ENCODE measurements around the gene LYRM1. TPM values are rescaled to one million over a fixed set of nuclear protein-coding genes. Genes with fewer than 3 reads are reported as not detected.

LYRM1 gene
- total RNA-seq, 2 experiments from 2014 or later, result 13.3 to 14.0 TPM

- CTCF ChIA-PET, result interaction anchor here (2.9 kb wide), 1 partner anchor 25 kb away, joined by 11 read pairs; no protein-coding TSS in a partner anchor
- Mint-ChIP-seq H3K27me3 (no peaks in the 10 kb centered on the region), H3K27ac (peak overlapping the region; percentile 95), H3K9me3 (no peaks in the 10 kb centered on the region), H3K4me1 (ENCODE audit: low read depth) (peaks cover 76% of the 10 kb centered on the region), H3K4me3 (peak overlapping the region; percentile 96), H3K36me3 (ENCODE audit: low read depth) (peaks cover 31% of the 10 kb centered on the region)
- DNase-seq, result peak in 5 of 14 experiments; percentile 4 to 55 (median 30)
- TF ChIP-seq CTCF (IDR thresholded peaks at IDR 0.05), result no peak
- H3K27me3 ChIP-seq (ENCODE audit: control insufficient read depth in 1 of 2, insufficient read depth in 2 of 2, low read length in 2 of 2), result no peaks in the 10 kb centered on the region
- peak overlapping the region; percentile 84 for H3K4me3 ChIP-seq (ENCODE audit: low read length)
- H3K9me3 ChIP-seq (ENCODE audit: control insufficient read depth in 1 of 2, insufficient read depth in 1 of 2, low read length in 2 of 2), result no peaks in the 10 kb centered on the region
- intact Hi-C loops (cut with DNase I, micrococcal nuclease), result loop anchor here (2.0 to 10.0 kb wide), 6 partner anchors 25 to 1835 kb away; partner anchors contain the start of genes LDAF1 (in 2 of the 2), CCP110 (in 1 of the 2), COQ7 (in 1 of the 2) and ERI2 (in 1 of the 2)
- H3K27ac ChIP-seq (ENCODE audit: low read depth in 1 of 2, low read length in 2 of 2), result peak overlapping the region; percentile 85 to 95
- H3K36me3 ChIP-seq (ENCODE audit: insufficient read depth, low read length), result peaks cover 8% of the 10 kb centered on the region
- POLR2A ChIA-PET, result interaction anchor here (1.0 to 3.0 kb wide), 7 partner anchors 13 to 1292 kb away, joined by 3 to 34 read pairs (median 5); partner anchors contain the start of gene LDAF1
- ATAC-seq (ENCODE audit: poor library complexity), result peak; percentile 23
- H3K4me1 ChIP-seq (ENCODE audit: insufficient read depth, low read length), result peaks cover 43% of the 10 kb centered on the region
Measured at GRCh38 chr16:20899477-20900298, 883 bp upstream of the LYRM1 start.

- TF ChIP-seq CTCF (IDR thresholded peaks at IDR 0.05), result no peak
- H3K4me3 ChIP-seq (ENCODE audit: low read length), result peak overlapping the region; percentile 84
- H3K27ac Mint-ChIP-seq, result peak overlapping the region; percentile 95
- ChIA-PET POLR2A (interaction anchor here (1.0 to 3.0 kb wide), 5 partner anchors 27 to 1291 kb away, joined by 3 to 34 read pairs (median 5); partner anchors contain the start of genes ERI2 and REXO5), CTCF (no interaction called here)
- intact Hi-C loops (cut with DNase I, micrococcal nuclease), result loop anchor here (2.0 to 10.0 kb wide), 6 partner anchors 26 to 1836 kb away; partner anchors contain the start of genes LDAF1 (in 2 of the 2), CCP110 (in 1 of the 2), COQ7 (in 1 of the 2) and ERI2 (in 1 of the 2)
- peaks cover 88% of the 10 kb centered on the region for H3K4me1 Mint-ChIP-seq (ENCODE audit: low read depth)
- H3K9me3 ChIP-seq (ENCODE audit: control insufficient read depth in 1 of 2, insufficient read depth in 1 of 2, low read length in 2 of 2), result no peaks in the 10 kb centered on the region
- peak overlapping the region; percentile 96 for H3K4me3 Mint-ChIP-seq
- H3K27me3 Mint-ChIP-seq, result no peaks in the 10 kb centered on the region
- no peaks in the 10 kb centered on the region for H3K27me3 ChIP-seq (ENCODE audit: control insufficient read depth in 1 of 2, insufficient read depth in 2 of 2, low read length in 2 of 2)
- H3K27ac ChIP-seq (ENCODE audit: low read depth in 1 of 2, low read length in 2 of 2), result peak overlapping the region; percentile 85 to 95
- peaks cover 32% of the 10 kb centered on the region for H3K36me3 Mint-ChIP-seq (ENCODE audit: low read depth)
- DNase-seq, result peak in 1 of 14 experiments; percentile 11
- H3K4me1 ChIP-seq (ENCODE audit: insufficient read depth, low read length), result peaks cover 46% of the 10 kb centered on the region
- no peak for ATAC-seq (ENCODE audit: poor library complexity)
- H3K36me3 ChIP-seq (ENCODE audit: insufficient read depth, low read length), result no peaks in the 10 kb centered on the region
- no peaks in the 10 kb centered on the region for H3K9me3 Mint-ChIP-seq
Measured at GRCh38 chr16:20901068-20901435, 481 bp downstream of the LYRM1 start.

- intact Hi-C loops (cut with DNase I, micrococcal nuclease), result loop anchor here (2.0 to 10.0 kb wide), 6 partner anchors 27 to 1837 kb away; partner anchors contain the start of genes LDAF1 (in 2 of the 2), CCP110 (in 1 of the 2), COQ7 (in 1 of the 2) and ERI2 (in 1 of the 2)
- POLR2A ChIA-PET, result interaction anchor here (1.4 to 3.0 kb wide), 2 partner anchors 27 to 49 kb away, joined by 4 to 34 read pairs; no protein-coding TSS in a partner anchor
- Mint-ChIP-seq H3K27me3 (no peaks in the 10 kb centered on the region), H3K9me3 (no peaks in the 10 kb centered on the region), H3K4me3 (peak overlapping the region; percentile 96), H3K36me3 (ENCODE audit: low read depth) (peaks cover 30% of the 10 kb centered on the region), H3K4me1 (ENCODE audit: low read depth) (peaks cover 89% of the 10 kb centered on the region), H3K27ac (peak overlapping the region; percentile 95)
- Histone ChIP-seq H3K27ac (ENCODE audit: low read depth in 1 of 2, low read length in 2 of 2) (peak overlapping the region; percentile 85 to 95), H3K27me3 (ENCODE audit: control insufficient read depth in 1 of 2, insufficient read depth in 2 of 2, low read length in 2 of 2) (no peaks in the 10 kb centered on the region), H3K4me3 (ENCODE audit: low read length) (peak overlapping the region; percentile 84), H3K9me3 (ENCODE audit: control insufficient read depth in 1 of 2, insufficient read depth in 1 of 2, low read length in 2 of 2) (no peaks in the 10 kb centered on the region), H3K4me1 (ENCODE audit: insufficient read depth, low read length) (peaks cover 46% of the 10 kb centered on the region), H3K36me3 (ENCODE audit: insufficient read depth, low read length) (no peaks in the 10 kb centered on the region)
- peak in 6 of 14 experiments; percentile 6 to 60 (median 38) for DNase-seq
- TF ChIP-seq CTCF (IDR thresholded peaks at IDR 0.05), result no peak
- ATAC-seq (ENCODE audit: poor library complexity), result no peak
- CTCF ChIA-PET, result no interaction called here
Measured at GRCh38 chr16:20901436-20902112, 1.0 kb downstream of the LYRM1 start.

Data from CD4-positive, alpha-beta T cell (primary cell).